Measurements from ENCODE around the gene PIP5K1B. TPM values are rescaled to one million over a fixed set of nuclear protein-coding genes. Genes with fewer than 3 reads are reported as not detected.
A peak's percentile ranks its signal among the peaks of the same experiment; 100 is the strongest.

Gene PIP5K1B
- total RNA-seq, 1 donor from 2014 or later = 71.9 TPM

- H3K4me3 ChIP-seq = no peak overlapping the region
- peak overlapping the region; percentile 34 for H3K27ac ChIP-seq (replicated peaks)
- no peak for DNase-seq
- peaks cover 63% of the 10 kb centered on the region for H3K4me1 ChIP-seq
- H3K36me3 ChIP-seq = no peaks in the 10 kb centered on the region
- no peak for TF ChIP-seq CTCF (IDR thresholded peaks at IDR 0.05; ENCODE audit: borderline replicate concordance)
- no peaks in the 10 kb centered on the region for H3K27me3 ChIP-seq (ENCODE audit: low read depth)
- H3K9me3 ChIP-seq (replicated peaks) = peaks cover 12% of the 10 kb centered on the region
- intact Hi-C loops (cut with micrococcal nuclease) = no loop called here
Observed at GRCh38 chr9:68759981-68760673, 55.1 kb downstream of the PIP5K1B start.

- DNase-seq = no peak
- Histone ChIP-seq H3K27ac (replicated peaks) (peak overlapping the region; percentile 34), H3K27me3 (ENCODE audit: low read depth) (no peaks in the 10 kb centered on the region), H3K36me3 (no peaks in the 10 kb centered on the region), H3K9me3 (replicated peaks) (peaks cover 12% of the 10 kb centered on the region), H3K4me3 (no peak overlapping the region), H3K4me1 (peaks cover 63% of the 10 kb centered on the region)
- no peak for TF ChIP-seq CTCF (IDR thresholded peaks at IDR 0.05; ENCODE audit: borderline replicate concordance)
- intact Hi-C loops (cut with micrococcal nuclease) = no loop called here
Observed at GRCh38 chr9:68760674-68761333, 55.8 kb downstream of the PIP5K1B start.

GRCh38 chr9:68762570-68762969 lies 57.5 kb downstream of the PIP5K1B start:
- Histone ChIP-seq H3K4me3 (no peak overlapping the region), H3K9me3 (replicated peaks) (peaks cover 12% of the 10 kb centered on the region), H3K27ac (replicated peaks) (no peak overlapping the region), H3K36me3 (no peaks in the 10 kb centered on the region), H3K4me1 (peaks cover 50% of the 10 kb centered on the region), H3K27me3 (ENCODE audit: low read depth) (no peaks in the 10 kb centered on the region)
- intact Hi-C loops (cut with micrococcal nuclease) = no loop called here
- DNase-seq = no peak
- TF ChIP-seq CTCF (IDR thresholded peaks at IDR 0.05; ENCODE audit: borderline replicate concordance) = no peak

- intact Hi-C loops (cut with micrococcal nuclease) = no loop called here
- TF ChIP-seq CTCF (IDR thresholded peaks at IDR 0.05; ENCODE audit: borderline replicate concordance) = no peak
- no peaks in the 10 kb centered on the region for H3K27me3 ChIP-seq (ENCODE audit: low read depth)
- no peak overlapping the region for H3K27ac ChIP-seq (replicated peaks)
- no peak for DNase-seq
- peaks cover 47% of the 10 kb centered on the region for H3K4me1 ChIP-seq
- H3K9me3 ChIP-seq (replicated peaks) = peaks cover 10% of the 10 kb centered on the region
- no peaks in the 10 kb centered on the region for H3K36me3 ChIP-seq
- no peak overlapping the region for H3K4me3 ChIP-seq
Observed at GRCh38 chr9:68763104-68763503, 58.1 kb downstream of the PIP5K1B start.

GRCh38 chr9:68768619-68769018 lies 63.6 kb downstream of the PIP5K1B start:
- no peak for DNase-seq
- Histone ChIP-seq H3K36me3 (no peaks in the 10 kb centered on the region), H3K27ac (replicated peaks) (peak overlapping the region; percentile 44), H3K4me1 (peaks cover 35% of the 10 kb centered on the region), H3K9me3 (replicated peaks) (no peaks in the 10 kb centered on the region), H3K27me3 (ENCODE audit: low read depth) (no peaks in the 10 kb centered on the region), H3K4me3 (no peak overlapping the region)
- no peak for TF ChIP-seq CTCF (IDR thresholded peaks at IDR 0.05; ENCODE audit: borderline replicate concordance)
- intact Hi-C loops (cut with micrococcal nuclease) = no loop called here

All from left ventricle myocardium inferior (tissue), 1 donor.